HepG2 (cell line): ENCODE measurements around the gene TTBK1. TPM values are rescaled to one million over a fixed set of nuclear protein-coding genes. Genes with fewer than 3 reads are reported as not detected.

Experiments used
- AKNA ChIP-seq: sonication (generic); formaldehyde crosslinking; IDR thresholded peaks from 2 replicates; pipeline ENCODE4 v1.4.0; 2020; ENCODE audit warnings: missing genetic modification reagents, borderline replicate concordance
- ATF6 ChIP-seq: sonication (generic); formaldehyde crosslinking; conservative IDR thresholded peaks from 2 replicates; pipeline ENCODE4 v1.4.0; 2020; ENCODE audit warnings: missing genetic modification reagents
- CBFB ChIP-seq: sonication (generic); formaldehyde crosslinking; IDR thresholded peaks from 2 replicates; pipeline ENCODE4 v1.4.0; 2020; ENCODE audit warnings: missing genetic modification reagents
- CENPX ChIP-seq: sonication (generic); formaldehyde crosslinking; IDR thresholded peaks from 2 replicates; pipeline ENCODE4 v1.9.0; 2021; ENCODE audit warnings: mild to moderate bottlenecking, missing genetic modification reagents, moderate library complexity
- CREBL2 ChIP-seq: sonication (generic); formaldehyde crosslinking; IDR thresholded peaks from 2 replicates; pipeline ENCODE4 v1.8.1; 2023; ENCODE audit warnings: missing genetic modification reagents, mild to moderate bottlenecking, borderline replicate concordance
- HBP1 ChIP-seq: IDR thresholded peaks from 2 replicates; pipeline ENCODE4 v1.6.1; 2016; ENCODE audit warnings: low read depth, control low read depth
- PHB2 ChIP-seq: fragments of 450-650 bp; IDR thresholded peaks from 2 replicates; pipeline ENCODE4 v1.6.1; 2018; ENCODE audit not compliant: partially characterized antibody
- SKI ChIP-seq: fragments of 450-650 bp; IDR thresholded peaks from one replicate; pipeline ENCODE4 v1.6.1; 2018; ENCODE audit warnings: mild to moderate bottlenecking; ENCODE audit not compliant: partially characterized antibody
- SRSF9 ChIP-seq: fragments of 200-400 bp; formaldehyde crosslinking; IDR thresholded peaks from 2 replicates; pipeline ENCODE4 v1.6.1; 2018; ENCODE audit warnings: borderline replicate concordance, mild to moderate bottlenecking, low read depth, low read length; ENCODE audit not compliant: insufficient read depth, poor library complexity, severe bottlenecking
- THRA ChIP-seq: sonication (generic); formaldehyde crosslinking; IDR thresholded peaks from 2 replicates; pipeline ENCODE4 v1.4.0; 2020; ENCODE audit warnings: missing genetic modification reagents, borderline replicate concordance
- ZBTB46 ChIP-seq: sonication (generic); formaldehyde crosslinking; IDR thresholded peaks from 2 replicates; pipeline ENCODE4 v1.4.0; 2020; ENCODE audit warnings: mild to moderate bottlenecking, missing genetic modification reagents, borderline replicate concordance
- ZNF292 ChIP-seq: sonication (generic); formaldehyde crosslinking; IDR thresholded peaks from 2 replicates; pipeline ENCODE4 v1.8.1; 2022; ENCODE audit warnings: mild to moderate bottlenecking, low read depth, missing genetic modification reagents, borderline replicate concordance
- ZNF431 ChIP-seq: sonication (generic); formaldehyde crosslinking; IDR thresholded peaks from 2 replicates; pipeline ENCODE4 v1.9.0; 2022; ENCODE audit warnings: missing genetic modification reagents, low read depth, mild to moderate bottlenecking, borderline replicate concordance
- ZNF547 ChIP-seq: sonication (generic); formaldehyde crosslinking; IDR thresholded peaks from 2 replicates; pipeline ENCODE4 v1.5.1; 2020; ENCODE audit warnings: mild to moderate bottlenecking, missing genetic modification reagents
- ZSCAN25 ChIP-seq: sonication (generic); formaldehyde crosslinking; IDR thresholded peaks from 2 replicates; pipeline ENCODE4 v1.8.0; 2022; ENCODE audit warnings: mild to moderate bottlenecking, missing genetic modification reagents
- ZSCAN30 ChIP-seq: sonication (generic); formaldehyde crosslinking; IDR thresholded peaks from 2 replicates; pipeline ENCODE4 v1.5.0; 2020; ENCODE audit warnings: mild to moderate bottlenecking, missing genetic modification reagents
- polyA plus RNA-seq, 8 experiments: library from polyadenylated mRNA; depleted of rRNA in 3 of 8; stranded (reverse) in 7 of 8; unstranded in 1 of 8; fragments of >200 nt; fragmentation: Illumina TruSeq in 4 of 8; extraction: Trizol in 4 of 8; gene quantifications; 2 replicates each; pipeline versions ENCODE4 v1.2.1 to v1.2.3, GENCODE V29; 2011 to 2016; ENCODE audit warnings: low read depth in 4 of 8, missing spikeins in 1 of 8, mixed read lengths in 1 of 8; ENCODE audit not compliant: insufficient read depth in 1 of 8
- total RNA-seq, 5 experiments: library from RNA; depleted of rRNA; stranded (reverse); fragments of >200 nt; fragmentation: Illumina TruSeq; extraction: Trizol; gene quantifications; 2 replicates each; pipeline ENCODE4 v1.2.3, GENCODE V29; 2016; ENCODE audit warnings: low read depth in 1 of 5

Gene TTBK1
- total and polyA plus RNA-seq, 2 of the 13 experiments (the other 11 are each of a cell fraction or from before 2014, with no cell fraction given), result 0.24 to 0.33 TPM

- peak; percentile 53; the same call in 1 of the 2 replicates for TF ChIP-seq THRA (CRISPR knock-in tag)
- no peak for TF ChIP-seq ZSCAN30 (CRISPR knock-in tag)
- no peak for TF ChIP-seq CENPX (CRISPR knock-in tag)
- peak; percentile 58 for TF ChIP-seq ZNF547 (CRISPR knock-in tag)
- no peak for TF ChIP-seq ZNF292
- peak; percentile 95 for TF ChIP-seq ZSCAN25 (CRISPR knock-in tag)
- TF ChIP-seq SKI, result peak; percentile 80
- no peak for TF ChIP-seq AKNA (CRISPR knock-in tag)
- TF ChIP-seq ZBTB46 (CRISPR knock-in tag), result peak; percentile 99
- no peak for TF ChIP-seq ATF6 (CRISPR knock-in tag)
- no peak for TF ChIP-seq SRSF9
- TF ChIP-seq CBFB (CRISPR knock-in tag), result no peak
- TF ChIP-seq CREBL2 (CRISPR knock-in tag), result 0 out of 2 replicates have a peak, but pooled peaks have one; percentile 6
- TF ChIP-seq ZNF431 (CRISPR knock-in tag), result peak; percentile 62; the same call in 1 of the 2 replicates
- TF ChIP-seq PHB2, result no peak
- TF ChIP-seq HBP1 (CRISPR knock-in tag), result 0 out of 2 replicates have a peak, but pooled peaks have one; percentile 15
Measured at GRCh38 chr6:43274916-43275597, 31.8 kb downstream of the TTBK1 start (continued).
